ENCODE data around the gene C1orf210.

Gene C1orf210

GRCh38 chr1:43284546-43285110, 753 bp downstream of the C1orf210 start:
- Histone ChIP-seq H3K4me3 (ENCODE audit: insufficient read depth, low read depth, low read length) (no peak overlapping the region), H3K27ac (ENCODE audit: insufficient read depth, low read depth, low read length, poor library complexity, severe bottlenecking) (no peak overlapping the region), H3K4me1 (ENCODE audit: control insufficient read depth, insufficient read depth, low read length) (peaks cover 13% of the 10 kb centered on the region), H3K36me3 (ENCODE audit: control insufficient read depth, insufficient read depth, low read length) (no peaks in the 10 kb centered on the region), H3K27me3 (ENCODE audit: control insufficient read depth, insufficient read depth, low read length, poor library complexity, severe bottlenecking) (no peaks in the 10 kb centered on the region), H3K9me3 (ENCODE audit: control insufficient read depth, low read length) (no peaks in the 10 kb centered on the region)
- 88 to 89% methylated on average over 12 of the region's 12 CpGs for WGBS, 2 experiments

GRCh38 chr1:43284065-43284464, 1.3 kb downstream of the C1orf210 start:
- Histone ChIP-seq H3K27me3 (ENCODE audit: control insufficient read depth, insufficient read depth, low read length, poor library complexity, severe bottlenecking) (no peaks in the 10 kb centered on the region), H3K36me3 (ENCODE audit: control insufficient read depth, insufficient read depth, low read length) (no peaks in the 10 kb centered on the region), H3K9me3 (ENCODE audit: control insufficient read depth, low read length) (no peaks in the 10 kb centered on the region), H3K27ac (ENCODE audit: insufficient read depth, low read depth, low read length, poor library complexity, severe bottlenecking) (no peak overlapping the region), H3K4me3 (ENCODE audit: insufficient read depth, low read depth, low read length) (no peak overlapping the region), H3K4me1 (ENCODE audit: control insufficient read depth, insufficient read depth, low read length) (peaks cover 13% of the 10 kb centered on the region)
- WGBS, 2 experiments, result 93 to 94% methylated on average over 3 of the region's 3 CpGs

- Histone ChIP-seq H3K36me3 (ENCODE audit: control insufficient read depth, insufficient read depth, low read length) (no peaks in the 10 kb centered on the region), H3K4me3 (ENCODE audit: insufficient read depth, low read depth, low read length) (no peak overlapping the region), H3K9me3 (ENCODE audit: control insufficient read depth, low read length) (no peaks in the 10 kb centered on the region), H3K27ac (ENCODE audit: insufficient read depth, low read depth, low read length, poor library complexity, severe bottlenecking) (no peak overlapping the region), H3K4me1 (ENCODE audit: control insufficient read depth, insufficient read depth, low read length) (peaks cover 13% of the 10 kb centered on the region), H3K27me3 (ENCODE audit: control insufficient read depth, insufficient read depth, low read length, poor library complexity, severe bottlenecking) (no peaks in the 10 kb centered on the region)
- 82 to 85% methylated on average over 15 of the region's 15 CpGs for WGBS, 2 experiments
Observed at GRCh38 chr1:43282220-43283195, 2.9 kb downstream of the C1orf210 start.

DNA sequence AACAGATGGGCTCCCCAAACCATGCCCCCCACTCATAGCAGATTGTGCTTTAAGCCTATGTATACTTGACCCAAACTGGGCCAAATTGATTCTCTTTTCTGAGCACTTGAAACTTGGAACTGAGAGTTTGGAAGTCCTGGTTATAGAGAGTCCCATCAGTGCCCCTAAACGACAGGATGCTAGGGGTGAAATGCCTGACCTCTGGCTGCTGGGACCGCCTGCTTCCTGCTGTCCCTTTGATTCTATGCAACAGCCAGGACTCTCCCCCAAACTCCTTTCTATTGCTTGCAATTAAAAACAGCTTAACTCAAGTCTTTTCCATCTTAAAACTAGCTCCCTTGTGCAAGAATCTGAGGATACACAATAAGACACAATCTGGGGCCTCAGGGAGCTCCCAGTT, 4.7 kb downstream of the C1orf210 start:
- Histone ChIP-seq H3K36me3 (ENCODE audit: control insufficient read depth, insufficient read depth, low read length) (no peaks in the 10 kb centered on the region), H3K27me3 (ENCODE audit: control insufficient read depth, insufficient read depth, low read length, poor library complexity, severe bottlenecking) (no peaks in the 10 kb centered on the region), H3K4me1 (ENCODE audit: control insufficient read depth, insufficient read depth, low read length) (peaks cover 9% of the 10 kb centered on the region), H3K4me3 (ENCODE audit: insufficient read depth, low read depth, low read length) (no peak overlapping the region), H3K9me3 (ENCODE audit: control insufficient read depth, low read length) (no peaks in the 10 kb centered on the region), H3K27ac (ENCODE audit: insufficient read depth, low read depth, low read length, poor library complexity, severe bottlenecking) (no peak overlapping the region)
- WGBS, 2 experiments, result 49 to 52% methylated on average over 2 of the region's 2 CpGs

- WGBS, 2 experiments, result 93 to 94% methylated on average over 6 of the region's 6 CpGs
- H3K27me3 ChIP-seq (ENCODE audit: control insufficient read depth, insufficient read depth, low read length, poor library complexity, severe bottlenecking), result no peaks in the 10 kb centered on the region
- H3K9me3 ChIP-seq (ENCODE audit: control insufficient read depth, low read length), result no peaks in the 10 kb centered on the region
- peaks cover 5% of the 10 kb centered on the region for H3K4me1 ChIP-seq (ENCODE audit: control insufficient read depth, insufficient read depth, low read length)
- H3K4me3 ChIP-seq (ENCODE audit: insufficient read depth, low read depth, low read length), result no peak overlapping the region
- no peak overlapping the region for H3K27ac ChIP-seq (ENCODE audit: insufficient read depth, low read depth, low read length, poor library complexity, severe bottlenecking)
- no peaks in the 10 kb centered on the region for H3K36me3 ChIP-seq (ENCODE audit: control insufficient read depth, insufficient read depth, low read length)
Observed at GRCh38 chr1:43279666-43280065, 5.7 kb downstream of the C1orf210 start.

GRCh38 chr1:43279161-43279560, 6.2 kb downstream of the C1orf210 start:
- Histone ChIP-seq H3K4me3 (ENCODE audit: insufficient read depth, low read depth, low read length) (no peak overlapping the region), H3K4me1 (ENCODE audit: control insufficient read depth, insufficient read depth, low read length) (peaks cover 5% of the 10 kb centered on the region), H3K27ac (ENCODE audit: insufficient read depth, low read depth, low read length, poor library complexity, severe bottlenecking) (no peak overlapping the region), H3K36me3 (ENCODE audit: control insufficient read depth, insufficient read depth, low read length) (no peaks in the 10 kb centered on the region), H3K9me3 (ENCODE audit: control insufficient read depth, low read length) (no peaks in the 10 kb centered on the region), H3K27me3 (ENCODE audit: control insufficient read depth, insufficient read depth, low read length, poor library complexity, severe bottlenecking) (no peaks in the 10 kb centered on the region)
- WGBS, 2 experiments, result 96% methylated on average over 5 of the region's 5 CpGs

DNA sequence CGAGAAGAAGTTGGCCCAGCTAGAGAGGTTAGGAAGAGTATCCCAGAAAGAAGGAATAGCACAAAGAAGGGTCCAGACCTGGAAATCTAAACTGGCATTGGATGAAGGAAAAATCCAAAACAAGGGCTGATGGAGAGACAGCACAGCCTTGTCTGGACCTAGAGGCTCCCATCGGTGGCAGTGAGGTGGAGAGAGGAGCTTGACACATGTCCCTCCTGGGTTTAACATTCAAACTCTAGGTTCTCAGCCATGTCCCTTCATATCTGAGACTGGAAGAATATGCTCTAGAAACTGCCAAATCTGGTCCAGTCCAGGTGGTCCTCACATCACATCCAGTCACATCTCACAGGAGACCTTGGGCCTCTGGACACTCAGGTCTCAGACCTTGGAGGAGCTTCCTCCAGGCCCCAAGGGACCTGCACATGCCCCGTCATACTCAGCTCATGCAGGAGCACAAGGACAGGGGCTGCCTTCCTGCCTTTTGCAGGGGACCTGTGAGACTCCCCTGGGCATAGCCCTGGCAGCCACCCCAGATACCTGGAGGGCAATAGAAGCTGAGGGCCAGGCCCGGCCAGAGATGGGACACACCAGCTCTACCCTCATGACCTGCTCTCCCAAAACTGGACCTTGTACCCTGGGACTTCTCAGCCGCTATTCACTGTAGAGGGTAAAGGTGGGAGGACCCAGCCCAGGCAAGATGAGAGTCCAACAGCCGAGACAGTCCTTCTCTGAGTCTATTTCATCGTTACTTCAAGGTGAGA, 8.1 kb downstream of the C1orf210 start:
- Histone ChIP-seq H3K27ac (ENCODE audit: insufficient read depth, low read depth, low read length, poor library complexity, severe bottlenecking) (no peak overlapping the region), H3K4me1 (ENCODE audit: control insufficient read depth, insufficient read depth, low read length) (peaks cover 5% of the 10 kb centered on the region), H3K9me3 (ENCODE audit: control insufficient read depth, low read length) (no peaks in the 10 kb centered on the region), H3K27me3 (ENCODE audit: control insufficient read depth, insufficient read depth, low read length, poor library complexity, severe bottlenecking) (no peaks in the 10 kb centered on the region), H3K4me3 (ENCODE audit: insufficient read depth, low read depth, low read length) (no peak overlapping the region), H3K36me3 (ENCODE audit: control insufficient read depth, insufficient read depth, low read length) (no peaks in the 10 kb centered on the region)
- WGBS, 2 experiments, result 93 to 96% methylated on average over 7 of the region's 7 CpGs

- H3K27ac ChIP-seq (ENCODE audit: insufficient read depth, low read depth, low read length, poor library complexity, severe bottlenecking), result no peak overlapping the region
- peaks cover 5% of the 10 kb centered on the region for H3K4me1 ChIP-seq (ENCODE audit: control insufficient read depth, insufficient read depth, low read length)
- no peaks in the 10 kb centered on the region for H3K27me3 ChIP-seq (ENCODE audit: control insufficient read depth, insufficient read depth, low read length, poor library complexity, severe bottlenecking)
- WGBS, 2 experiments, result 88 to 89% methylated on average over 7 of the region's 7 CpGs
- no peaks in the 10 kb centered on the region for H3K36me3 ChIP-seq (ENCODE audit: control insufficient read depth, insufficient read depth, low read length)
- H3K9me3 ChIP-seq (ENCODE audit: control insufficient read depth, low read length), result no peaks in the 10 kb centered on the region
- H3K4me3 ChIP-seq (ENCODE audit: insufficient read depth, low read depth, low read length), result no peak overlapping the region
Observed at GRCh38 chr1:43276673-43277072, 8.7 kb downstream of the C1orf210 start.

DNA sequence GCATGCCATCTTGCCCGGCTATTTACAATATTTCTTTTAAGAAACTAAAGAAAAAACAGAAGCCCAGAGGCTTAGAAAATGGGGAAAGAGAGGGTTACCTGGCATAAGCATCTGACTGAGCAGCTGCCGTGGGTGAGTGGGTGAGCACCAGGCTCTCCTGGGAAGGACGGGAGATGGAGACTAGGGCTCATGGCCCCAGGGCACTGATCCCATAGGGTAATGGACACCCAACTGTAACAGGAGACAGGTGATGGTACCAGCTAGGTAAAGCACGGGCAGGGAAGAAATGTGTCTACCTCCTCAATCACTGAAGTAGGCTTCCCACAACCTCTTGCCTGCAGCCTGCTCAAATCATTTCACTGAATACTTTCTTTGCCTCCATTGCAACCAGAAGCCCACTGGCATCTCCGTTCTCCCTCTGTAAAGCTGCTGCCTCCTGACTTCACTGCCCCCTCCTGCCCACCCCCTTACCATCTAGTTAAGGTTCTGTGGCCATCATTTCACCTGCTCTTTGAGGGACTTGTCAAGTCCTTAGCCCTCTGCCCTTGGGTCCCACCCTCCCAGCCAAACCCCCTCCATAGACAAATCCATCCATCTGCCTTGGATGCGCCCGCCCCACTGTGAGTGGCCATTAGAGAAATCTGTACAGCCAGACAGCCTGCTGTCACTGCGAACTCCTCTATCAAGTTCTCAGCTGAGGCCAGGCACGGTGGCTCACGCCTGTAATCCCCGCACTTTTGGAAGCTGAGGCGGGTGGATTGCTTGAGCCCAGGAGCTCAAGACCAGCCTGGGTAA, 9.4 kb downstream of the C1orf210 start:
- Histone ChIP-seq H3K27ac (ENCODE audit: insufficient read depth, low read depth, low read length, poor library complexity, severe bottlenecking) (no peak overlapping the region), H3K4me1 (ENCODE audit: control insufficient read depth, insufficient read depth, low read length) (peaks cover 5% of the 10 kb centered on the region), H3K36me3 (ENCODE audit: control insufficient read depth, insufficient read depth, low read length) (no peaks in the 10 kb centered on the region), H3K27me3 (ENCODE audit: control insufficient read depth, insufficient read depth, low read length, poor library complexity, severe bottlenecking) (no peaks in the 10 kb centered on the region), H3K9me3 (ENCODE audit: control insufficient read depth, low read length) (no peaks in the 10 kb centered on the region), H3K4me3 (ENCODE audit: insufficient read depth, low read depth, low read length) (no peak overlapping the region)
- 86% methylated on average over 12 of the region's 12 CpGs for WGBS, 2 experiments

Data from ectodermal cell (in vitro differentiated cells).